SK-N-SH treated with all-trans-retinoic acid at 6 μM for 48 hours (cell line): ENCODE data around the gene TAC4.
A peak's percentile ranks its signal among the peaks of the same experiment; 100 is the strongest.

ENCODE experiments used
- ATAC-seq: fragments of 200-7000 bp; cut with Tn5 transposase; 3 replicates; pipeline ENCODE4 v1.9.1; 2020; ENCODE audit warnings: mild to moderate bottlenecking, moderate library complexity
- ARNTL ChIP-seq: fragments of 450-650 bp; formaldehyde crosslinking; IDR thresholded peaks from 2 replicates; pipeline ENCODE4 v1.5.0; 2020; ENCODE audit warnings: low read depth, mild to moderate bottlenecking, moderate library complexity, borderline replicate concordance
- BACH2 ChIP-seq: fragments of 250-450 bp; sonication (Bioruptor Pico); IDR thresholded peaks from 2 replicates; pipeline ENCODE4 v1.9.0; 2021; ENCODE audit warnings: mild to moderate bottlenecking, borderline replicate concordance
- ESRRG ChIP-seq: fragments of 250-450 bp; sonication (Bioruptor Pico); IDR thresholded peaks from 2 replicates; pipeline ENCODE4 v1.6.1; 2021; ENCODE audit warnings: mild to moderate bottlenecking
- GLIS3 ChIP-seq: fragments of 250-450 bp; sonication (Bioruptor Pico); IDR thresholded peaks from 2 replicates; pipeline ENCODE4 v1.5.0; 2020; ENCODE audit warnings: mild to moderate bottlenecking, moderate library complexity
- ISL1 ChIP-seq: fragments of 250-450 bp; sonication (Bioruptor Pico); IDR thresholded peaks from 2 replicates; pipeline ENCODE4 v2.1.2; 2022; ENCODE audit warnings: mild to moderate bottlenecking, moderate library complexity
- OSR1 ChIP-seq: fragments of 250-450 bp; sonication (Bioruptor Pico); IDR thresholded peaks from 2 replicates; pipeline ENCODE4 v1.8.0; 2022; ENCODE audit warnings: moderate library complexity, mild to moderate bottlenecking, inconsistent platforms
- PATZ1 ChIP-seq: fragments of 250-450 bp; sonication (Bioruptor Pico); IDR thresholded peaks from 2 replicates; pipeline ENCODE4 v1.8.0; 2020; ENCODE audit warnings: mild to moderate bottlenecking, moderate library complexity, borderline replicate concordance
- POU6F1 ChIP-seq: fragments of 250-450 bp; sonication (Bioruptor Pico); IDR thresholded peaks from 2 replicates; pipeline ENCODE4 v1.8.0; 2021; ENCODE audit warnings: low read depth, mild to moderate bottlenecking, moderate library complexity, borderline replicate concordance
- RARB ChIP-seq: fragments of 250-450 bp; sonication (Bioruptor Pico); IDR thresholded peaks from 2 replicates; pipeline ENCODE4 v1.8.0; 2021; ENCODE audit warnings: mild to moderate bottlenecking, moderate library complexity
- SNAI2 ChIP-seq: fragments of 250-450 bp; sonication (Bioruptor Pico); IDR thresholded peaks from 2 replicates; pipeline ENCODE4 v1.5.0; 2020; ENCODE audit warnings: mild to moderate bottlenecking, moderate library complexity
- TCF4 ChIP-seq: fragments of 250-450 bp; sonication (Bioruptor Pico); IDR thresholded peaks from 2 replicates; pipeline ENCODE4 v1.8.0; 2021; ENCODE audit warnings: mild to moderate bottlenecking, moderate library complexity, borderline replicate concordance
- TOX ChIP-seq: fragments of 250-450 bp; sonication (Bioruptor Pico); IDR thresholded peaks from 2 replicates; pipeline ENCODE4 v1.8.0; 2021; ENCODE audit warnings: mild to moderate bottlenecking, moderate library complexity, borderline replicate concordance
- ZFP3 ChIP-seq: fragments of 250-450 bp; sonication (Bioruptor Pico); IDR thresholded peaks from 2 replicates; pipeline ENCODE4 v1.5.0; 2020; ENCODE audit warnings: mild to moderate bottlenecking, moderate library complexity
- ZNF565 ChIP-seq: fragments of 450-650 bp; formaldehyde crosslinking; conservative IDR thresholded peaks from 2 replicates; pipeline ENCODE4 v1.5.0; 2020; ENCODE audit warnings: low read depth, mild to moderate bottlenecking, moderate library complexity
- ZNF70 ChIP-seq: fragments of 450-650 bp; formaldehyde crosslinking; IDR thresholded peaks from 2 replicates; pipeline ENCODE4 v1.5.0; 2020; ENCODE audit warnings: mild to moderate bottlenecking, moderate library complexity
- ZNF8 ChIP-seq: fragments of 450-650 bp; formaldehyde crosslinking; IDR thresholded peaks from 2 replicates; pipeline ENCODE4 v1.5.0; 2020; ENCODE audit warnings: mild to moderate bottlenecking, moderate library complexity
- TF ChIP-seq, protein P1 (sequence below): fragments of 250-450 bp; sonication (Bioruptor Pico); IDR thresholded peaks from 2 replicates; pipeline ENCODE4 v1.5.0; 2020; ENCODE audit warnings: mild to moderate bottlenecking, moderate library complexity
- TF ChIP-seq, protein P2 (sequence below): fragments of 250-450 bp; sonication (Bioruptor Pico); IDR thresholded peaks from 2 replicates; pipeline ENCODE4 v1.5.1; 2020; ENCODE audit warnings: low read depth, mild to moderate bottlenecking, moderate library complexity
- TF ChIP-seq, protein P3 (sequence below): fragments of 250-450 bp; sonication (Bioruptor Pico); IDR thresholded peaks from 2 replicates; pipeline ENCODE4 v1.5.1; 2021; ENCODE audit warnings: mild to moderate bottlenecking, moderate library complexity

TAC4 gene

GRCh38 chr17:49835472-49835871 is 12.4 kb downstream of the TAC4 start:
- peak; percentile 3; the same call in 1 of the 3 replicates for ATAC-seq

GRCh38 chr17:49834118-49834743 is 13.6 kb downstream of the TAC4 start:
- no peak for ATAC-seq
- TF ChIP-seq RARB (CRISPR knock-in tag) (no peak), GLIS3 (CRISPR knock-in tag) (no peak), ZNF8 (no peak)
- TF ChIP-seq, protein P1, sequence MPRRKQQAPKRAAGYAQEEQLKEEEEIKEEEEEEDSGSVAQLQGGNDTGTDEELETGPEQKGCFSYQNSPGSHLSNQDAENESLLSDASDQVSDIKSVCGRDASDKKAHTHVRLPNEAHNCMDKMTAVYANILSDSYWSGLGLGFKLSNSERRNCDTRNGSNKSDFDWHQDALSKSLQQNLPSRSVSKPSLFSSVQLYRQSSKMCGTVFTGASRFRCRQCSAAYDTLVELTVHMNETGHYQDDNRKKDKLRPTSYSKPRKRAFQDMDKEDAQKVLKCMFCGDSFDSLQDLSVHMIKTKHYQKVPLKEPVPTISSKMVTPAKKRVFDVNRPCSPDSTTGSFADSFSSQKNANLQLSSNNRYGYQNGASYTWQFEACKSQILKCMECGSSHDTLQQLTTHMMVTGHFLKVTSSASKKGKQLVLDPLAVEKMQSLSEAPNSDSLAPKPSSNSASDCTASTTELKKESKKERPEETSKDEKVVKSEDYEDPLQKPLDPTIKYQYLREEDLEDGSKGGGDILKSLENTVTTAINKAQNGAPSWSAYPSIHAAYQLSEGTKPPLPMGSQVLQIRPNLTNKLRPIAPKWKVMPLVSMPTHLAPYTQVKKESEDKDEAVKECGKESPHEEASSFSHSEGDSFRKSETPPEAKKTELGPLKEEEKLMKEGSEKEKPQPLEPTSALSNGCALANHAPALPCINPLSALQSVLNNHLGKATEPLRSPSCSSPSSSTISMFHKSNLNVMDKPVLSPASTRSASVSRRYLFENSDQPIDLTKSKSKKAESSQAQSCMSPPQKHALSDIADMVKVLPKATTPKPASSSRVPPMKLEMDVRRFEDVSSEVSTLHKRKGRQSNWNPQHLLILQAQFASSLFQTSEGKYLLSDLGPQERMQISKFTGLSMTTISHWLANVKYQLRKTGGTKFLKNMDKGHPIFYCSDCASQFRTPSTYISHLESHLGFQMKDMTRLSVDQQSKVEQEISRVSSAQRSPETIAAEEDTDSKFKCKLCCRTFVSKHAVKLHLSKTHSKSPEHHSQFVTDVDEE (CRISPR knock-in tag): no peak

More at GRCh38 chr17:49835472-49835871, 12.4 kb downstream of the TAC4 start:
- TF ChIP-seq ZNF70 (CRISPR knock-in tag) (no peak), ISL1 (CRISPR knock-in tag) (no peak), GLIS3 (CRISPR knock-in tag) (no peak), TOX (CRISPR knock-in tag) (no peak), SNAI2 (CRISPR knock-in tag) (no peak), RARB (CRISPR knock-in tag) (no peak), OSR1 (no peak), ZNF565 (CRISPR knock-in tag) (no peak), ARNTL (CRISPR knock-in tag) (no peak), TCF4 (CRISPR knock-in tag) (no peak), ZFP3 (CRISPR knock-in tag) (no peak), PATZ1 (no peak), BACH2 (no peak), POU6F1 (CRISPR knock-in tag) (no peak), ESRRG (no peak)
- TF ChIP-seq, protein P1 (CRISPR knock-in tag): no peak
- TF ChIP-seq, protein P2, sequence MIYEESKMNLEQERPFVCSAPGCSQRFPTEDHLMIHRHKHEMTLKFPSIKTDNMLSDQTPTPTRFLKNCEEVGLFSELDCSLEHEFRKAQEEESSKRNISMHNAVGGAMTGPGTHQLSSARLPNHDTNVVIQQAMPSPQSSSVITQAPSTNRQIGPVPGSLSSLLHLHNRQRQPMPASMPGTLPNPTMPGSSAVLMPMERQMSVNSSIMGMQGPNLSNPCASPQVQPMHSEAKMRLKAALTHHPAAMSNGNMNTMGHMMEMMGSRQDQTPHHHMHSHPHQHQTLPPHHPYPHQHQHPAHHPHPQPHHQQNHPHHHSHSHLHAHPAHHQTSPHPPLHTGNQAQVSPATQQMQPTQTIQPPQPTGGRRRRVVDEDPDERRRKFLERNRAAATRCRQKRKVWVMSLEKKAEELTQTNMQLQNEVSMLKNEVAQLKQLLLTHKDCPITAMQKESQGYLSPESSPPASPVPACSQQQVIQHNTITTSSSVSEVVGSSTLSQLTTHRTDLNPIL (CRISPR knock-in tag): no peak
- TF ChIP-seq, protein P3, sequence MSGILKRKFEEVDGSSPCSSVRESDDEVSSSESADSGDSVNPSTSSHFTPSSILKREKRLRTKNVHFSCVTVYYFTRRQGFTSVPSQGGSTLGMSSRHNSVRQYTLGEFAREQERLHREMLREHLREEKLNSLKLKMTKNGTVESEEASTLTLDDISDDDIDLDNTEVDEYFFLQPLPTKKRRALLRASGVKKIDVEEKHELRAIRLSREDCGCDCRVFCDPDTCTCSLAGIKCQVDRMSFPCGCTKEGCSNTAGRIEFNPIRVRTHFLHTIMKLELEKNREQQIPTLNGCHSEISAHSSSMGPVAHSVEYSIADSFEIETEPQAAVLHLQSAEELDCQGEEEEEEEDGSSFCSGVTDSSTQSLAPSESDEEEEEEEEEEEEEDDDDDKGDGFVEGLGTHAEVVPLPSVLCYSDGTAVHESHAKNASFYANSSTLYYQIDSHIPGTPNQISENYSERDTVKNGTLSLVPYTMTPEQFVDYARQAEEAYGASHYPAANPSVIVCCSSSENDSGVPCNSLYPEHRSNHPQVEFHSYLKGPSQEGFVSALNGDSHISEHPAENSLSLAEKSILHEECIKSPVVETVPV (CRISPR knock-in tag): no peak
